Measurements from ENCODE around the gene FASN. TPM values are rescaled to one million over a fixed set of nuclear protein-coding genes. Genes with fewer than 3 reads are reported as not detected.
A peak's percentile ranks its signal among the peaks of the same experiment; 100 is the strongest.

The FASN gene
- total and polyA plus RNA-seq, 2 of the 13 experiments (the other 11 are each of a cell fraction or from before 2014, with no cell fraction given), result 51.7 to 101 TPM

DNA sequence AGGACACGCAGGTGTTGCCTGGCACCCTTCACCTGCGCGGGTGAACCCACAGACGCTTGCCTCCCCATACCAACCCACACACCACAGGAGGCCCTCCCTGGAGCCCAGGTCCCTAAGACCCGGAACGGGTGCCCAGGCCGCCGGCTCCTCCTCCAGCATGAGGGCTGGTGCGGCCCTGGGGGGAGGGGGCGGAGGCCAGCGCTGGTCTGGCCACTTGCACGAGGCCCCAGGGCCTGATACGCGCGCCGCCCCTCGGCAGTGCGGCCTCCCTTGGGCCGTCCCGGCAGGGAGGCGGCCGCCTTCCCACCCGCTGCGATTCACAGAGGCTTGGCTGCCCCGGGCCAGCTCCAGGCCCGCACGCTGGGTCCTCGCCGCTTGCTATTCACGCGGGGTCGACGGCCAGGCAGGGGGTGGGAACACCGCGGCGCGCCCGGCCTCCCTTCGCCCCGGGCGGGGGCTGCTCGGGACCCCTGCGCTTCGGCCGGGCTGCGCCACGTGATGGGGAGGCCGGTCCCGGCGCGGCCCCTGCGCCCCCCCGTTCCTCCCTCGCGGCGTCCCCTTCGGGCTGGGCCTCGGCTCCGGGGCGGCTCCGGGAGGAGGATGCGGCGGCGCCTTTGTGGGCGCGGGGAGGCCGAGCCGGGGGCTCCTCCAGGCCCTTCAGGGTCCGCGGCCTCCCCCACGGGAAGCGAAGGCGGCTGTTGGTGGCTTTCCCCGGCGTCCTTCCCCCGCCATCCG, 685 bp downstream of the FASN start (continued):
- TF ChIP-seq, protein P1, sequence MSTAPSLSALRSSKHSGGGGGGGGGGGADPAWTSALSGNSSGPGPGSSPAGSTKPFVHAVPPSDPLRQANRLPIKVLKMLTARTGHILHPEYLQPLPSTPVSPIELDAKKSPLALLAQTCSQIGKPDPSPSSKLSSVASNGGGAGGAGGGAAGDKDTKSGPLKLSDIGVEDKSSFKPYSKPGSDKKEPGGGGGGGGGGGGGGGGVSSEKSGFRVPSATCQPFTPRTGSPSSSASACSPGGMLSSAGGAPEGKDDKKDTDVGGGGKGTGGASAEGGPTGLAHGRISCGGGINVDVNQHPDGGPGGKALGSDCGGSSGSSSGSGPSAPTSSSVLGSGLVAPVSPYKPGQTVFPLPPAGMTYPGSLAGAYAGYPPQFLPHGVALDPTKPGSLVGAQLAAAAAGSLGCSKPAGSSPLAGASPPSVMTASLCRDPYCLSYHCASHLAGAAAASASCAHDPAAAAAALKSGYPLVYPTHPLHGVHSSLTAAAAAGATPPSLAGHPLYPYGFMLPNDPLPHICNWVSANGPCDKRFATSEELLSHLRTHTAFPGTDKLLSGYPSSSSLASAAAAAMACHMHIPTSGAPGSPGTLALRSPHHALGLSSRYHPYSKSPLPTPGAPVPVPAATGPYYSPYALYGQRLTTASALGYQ (CRISPR knock-in tag; IDR thresholded peaks at IDR 0.05), result no peak
- no peak; the same call in 1 of the 2 replicates for TF ChIP-seq KMT2A (CRISPR knock-in tag; IDR thresholded peaks at IDR 0.05)
- TF ChIP-seq, protein P2, sequence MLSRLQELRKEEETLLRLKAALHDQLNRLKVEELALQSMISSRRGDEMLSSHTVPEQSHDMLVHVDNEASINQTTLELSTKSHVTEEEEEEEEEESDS (CRISPR knock-in tag; IDR thresholded peaks at IDR 0.05; ENCODE audit: borderline replicate concordance), result no peak
- peak; percentile 1; the same call in 1 of the 2 replicates for TF ChIP-seq ZNF678 (CRISPR knock-in tag; IDR thresholded peaks at IDR 0.05)
- peak in 1 of 2 experiments; percentile 66; a peak in 2 of 4 replicates for TF ChIP-seq POLR2A (IDR thresholded peaks at IDR 0.05; ENCODE audit: insufficient read depth in 1 of 2, low read depth in 2 of 2, low read length in 2 of 2)
- no peak; the same call in none of the 2 replicates for TF ChIP-seq ZNF724P (CRISPR knock-in tag; IDR thresholded peaks at IDR 0.05; ENCODE audit: borderline replicate concordance)
- TF ChIP-seq ZFP37 (CRISPR knock-in tag; IDR thresholded peaks at IDR 0.05; ENCODE audit: borderline replicate concordance), result no peak
- no peak for TF ChIP-seq ZNF484 (CRISPR knock-in tag; IDR thresholded peaks at IDR 0.05; ENCODE audit: borderline replicate concordance, low read depth)
- TF ChIP-seq ZNF552 (CRISPR knock-in tag; IDR thresholded peaks at IDR 0.05; ENCODE audit: borderline replicate concordance), result 0 out of 2 replicates have a peak, but pooled peaks have one; percentile 49
- TF ChIP-seq, protein P3, sequence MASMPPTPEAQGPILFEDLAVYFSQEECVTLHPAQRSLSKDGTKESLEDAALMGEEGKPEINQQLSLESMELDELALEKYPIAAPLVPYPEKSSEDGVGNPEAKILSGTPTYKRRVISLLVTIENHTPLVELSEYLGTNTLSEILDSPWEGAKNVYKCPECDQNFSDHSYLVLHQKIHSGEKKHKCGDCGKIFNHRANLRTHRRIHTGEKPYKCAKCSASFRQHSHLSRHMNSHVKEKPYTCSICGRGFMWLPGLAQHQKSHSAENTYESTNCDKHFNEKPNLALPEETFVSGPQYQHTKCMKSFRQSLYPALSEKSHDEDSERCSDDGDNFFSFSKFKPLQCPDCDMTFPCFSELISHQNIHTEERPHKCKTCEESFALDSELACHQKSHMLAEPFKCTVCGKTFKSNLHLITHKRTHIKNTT (CRISPR knock-in tag; IDR thresholded peaks at IDR 0.05), result no peak
- TF ChIP-seq, protein P4, sequence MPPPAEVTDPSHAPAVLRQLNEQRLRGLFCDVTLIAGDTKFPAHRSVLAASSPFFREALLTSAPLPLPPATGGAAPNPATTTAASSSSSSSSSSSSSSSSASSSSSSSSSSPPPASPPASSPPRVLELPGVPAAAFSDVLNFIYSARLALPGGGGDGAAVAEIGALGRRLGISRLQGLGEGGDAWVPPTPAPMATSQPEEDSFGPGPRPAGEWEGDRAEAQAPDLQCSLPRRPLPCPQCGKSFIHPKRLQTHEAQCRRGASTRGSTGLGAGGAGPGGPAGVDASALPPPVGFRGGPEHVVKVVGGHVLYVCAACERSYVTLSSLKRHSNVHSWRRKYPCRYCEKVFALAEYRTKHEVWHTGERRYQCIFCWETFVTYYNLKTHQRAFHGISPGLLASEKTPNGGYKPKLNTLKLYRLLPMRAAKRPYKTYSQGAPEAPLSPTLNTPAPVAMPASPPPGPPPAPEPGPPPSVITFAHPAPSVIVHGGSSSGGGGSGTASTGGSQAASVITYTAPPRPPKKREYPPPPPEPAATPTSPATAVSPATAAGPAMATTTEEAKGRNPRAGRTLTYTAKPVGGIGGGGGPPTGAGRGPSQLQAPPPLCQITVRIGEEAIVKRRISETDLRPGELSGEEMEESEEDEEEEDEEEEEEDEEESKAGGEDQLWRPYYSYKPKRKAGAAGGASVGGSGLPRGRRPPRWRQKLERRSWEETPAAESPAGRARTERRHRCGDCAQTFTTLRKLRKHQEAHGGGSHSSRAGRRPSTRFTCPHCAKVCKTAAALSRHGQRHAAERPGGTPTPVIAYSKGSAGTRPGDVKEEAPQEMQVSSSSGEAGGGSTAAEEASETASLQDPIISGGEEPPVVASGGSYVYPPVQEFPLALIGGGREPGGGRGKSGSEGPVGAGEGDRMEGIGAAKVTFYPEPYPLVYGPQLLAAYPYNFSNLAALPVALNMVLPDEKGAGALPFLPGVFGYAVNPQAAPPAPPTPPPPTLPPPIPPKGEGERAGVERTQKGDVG (CRISPR knock-in tag; IDR thresholded peaks at IDR 0.05; ENCODE audit: borderline replicate concordance), result no peak
- TF ChIP-seq, protein P5, sequence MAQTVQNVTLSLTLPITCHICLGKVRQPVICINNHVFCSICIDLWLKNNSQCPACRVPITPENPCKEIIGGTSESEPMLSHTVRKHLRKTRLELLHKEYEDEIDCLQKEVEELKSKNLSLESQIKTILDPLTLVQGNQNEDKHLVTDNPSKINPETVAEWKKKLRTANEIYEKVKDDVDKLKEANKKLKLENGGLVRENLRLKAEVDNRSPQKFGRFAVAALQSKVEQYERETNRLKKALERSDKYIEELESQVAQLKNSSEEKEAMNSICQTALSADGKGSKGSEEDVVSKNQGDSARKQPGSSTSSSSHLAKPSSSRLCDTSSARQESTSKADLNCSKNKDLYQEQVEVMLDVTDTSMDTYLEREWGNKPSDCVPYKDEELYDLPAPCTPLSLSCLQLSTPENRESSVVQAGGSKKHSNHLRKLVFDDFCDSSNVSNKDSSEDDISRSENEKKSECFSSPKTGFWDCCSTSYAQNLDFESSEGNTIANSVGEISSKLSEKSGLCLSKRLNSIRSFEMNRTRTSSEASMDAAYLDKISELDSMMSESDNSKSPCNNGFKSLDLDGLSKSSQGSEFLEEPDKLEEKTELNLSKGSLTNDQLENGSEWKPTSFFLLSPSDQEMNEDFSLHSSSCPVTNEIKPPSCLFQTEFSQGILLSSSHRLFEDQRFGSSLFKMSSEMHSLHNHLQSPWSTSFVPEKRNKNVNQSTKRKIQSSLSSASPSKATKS (CRISPR knock-in tag; IDR thresholded peaks at IDR 0.05), result no peak
- 0 out of 2 replicates have a peak, but pooled peaks have one; percentile 36 for TF ChIP-seq SATB2 (CRISPR knock-in tag; IDR thresholded peaks at IDR 0.05)
- TF ChIP-seq, protein P6, sequence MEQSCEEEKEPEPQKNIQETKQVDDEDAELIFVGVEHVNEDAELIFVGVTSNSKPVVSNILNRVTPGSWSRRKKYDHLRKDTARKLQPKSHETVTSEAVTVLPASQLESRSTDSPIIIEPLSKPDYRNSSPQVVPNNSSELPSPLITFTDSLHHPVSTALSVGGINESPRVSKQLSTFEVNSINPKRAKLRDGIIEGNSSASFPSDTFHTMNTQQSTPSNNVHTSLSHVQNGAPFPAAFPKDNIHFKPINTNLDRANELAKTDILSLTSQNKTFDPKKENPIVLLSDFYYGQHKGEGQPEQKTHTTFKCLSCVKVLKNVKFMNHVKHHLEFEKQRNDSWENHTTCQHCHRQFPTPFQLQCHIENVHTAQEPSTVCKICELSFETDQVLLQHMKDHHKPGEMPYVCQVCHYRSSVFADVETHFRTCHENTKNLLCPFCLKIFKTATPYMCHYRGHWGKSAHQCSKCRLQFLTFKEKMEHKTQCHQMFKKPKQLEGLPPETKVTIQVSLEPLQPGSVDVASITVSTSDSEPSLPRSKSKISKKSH (CRISPR knock-in tag; IDR thresholded peaks at IDR 0.05; ENCODE audit: borderline replicate concordance), result no peak
- no peak; the same call in 1 of the 2 replicates for TF ChIP-seq ZNF557 (CRISPR knock-in tag; IDR thresholded peaks at IDR 0.05)
- TF ChIP-seq RXRA (CRISPR knock-in tag; IDR thresholded peaks at IDR 0.05), result no peak; the same call in 1 of the 2 replicates
- TF ChIP-seq ZNF550 (CRISPR knock-in tag; IDR thresholded peaks at IDR 0.05; ENCODE audit: borderline replicate concordance), result no peak
- 0 out of 2 replicates have a peak, but pooled peaks have one; percentile 12 for TF ChIP-seq HOXA3 (CRISPR knock-in tag; IDR thresholded peaks at IDR 0.05)

Data from HepG2 (cell line).